ENCODE data around the gene NOP10.

NOP10 gene

GRCh38 chr15:34365091-34365825 lies 22.3 kb upstream of the NOP10 start:
- Histone ChIP-seq H3K4me2 (peak overlapping the region; percentile 97), H3K27ac (0 out of 2 replicates have a peak overlapping the region, but pooled peaks have one; percentile 44), H4K20me1 (ENCODE audit: insufficient read depth) (no peaks in the 10 kb centered on the region), H3K79me2 (ENCODE audit: insufficient read depth, low read depth) (peaks cover 17% of the 10 kb centered on the region; the same call in 1 of the 2 replicates), H3K36me3 (ENCODE audit: insufficient read depth) (no peaks in the 10 kb centered on the region), H3K27me3 (ENCODE audit: insufficient read depth, low read depth) (no peaks in the 10 kb centered on the region), H2AFZ (ENCODE audit: low read depth) (no peak overlapping the region), H3K4me1 (ENCODE audit: low read depth, poor library complexity, severe bottlenecking) (peaks cover 13% of the 10 kb centered on the region), H3K9ac (peak overlapping the region; percentile 46; the same call in 1 of the 2 replicates), H3K4me3 (IDR thresholded peaks at IDR 0.05; ENCODE audit: insufficient read depth, low read depth, low read length) (peak overlapping the region; percentile 45)
- TF ChIP-seq CTCF (conservative IDR thresholded peaks at IDR 0.05; ENCODE audit: low read depth, low read length), result no peak

- peaks cover 13% of the 10 kb centered on the region for H3K4me1 ChIP-seq (ENCODE audit: low read depth, poor library complexity, severe bottlenecking)
- H3K4me2 ChIP-seq, result no peak overlapping the region
- TF ChIP-seq CTCF (conservative IDR thresholded peaks at IDR 0.05; ENCODE audit: low read depth, low read length), result no peak
- H3K27me3 ChIP-seq (ENCODE audit: insufficient read depth, low read depth), result no peaks in the 10 kb centered on the region
- H3K4me3 ChIP-seq (IDR thresholded peaks at IDR 0.05; ENCODE audit: insufficient read depth, low read depth, low read length), result no peak overlapping the region
- no peaks in the 10 kb centered on the region for H4K20me1 ChIP-seq (ENCODE audit: insufficient read depth)
- no peak overlapping the region for H2AFZ ChIP-seq (ENCODE audit: low read depth)
- no peak overlapping the region for H3K27ac ChIP-seq
- peaks cover 17% of the 10 kb centered on the region; the same call in 1 of the 2 replicates for H3K79me2 ChIP-seq (ENCODE audit: insufficient read depth, low read depth)
- no peaks in the 10 kb centered on the region for H3K36me3 ChIP-seq (ENCODE audit: insufficient read depth)
- H3K9ac ChIP-seq, result no peak overlapping the region
Measured at GRCh38 chr15:34364041-34364440, 21.1 kb upstream of the NOP10 start.

GRCh38 chr15:34362047-34362773 lies 19.3 kb upstream of the NOP10 start:
- no peak overlapping the region for H3K4me3 ChIP-seq (IDR thresholded peaks at IDR 0.05; ENCODE audit: insufficient read depth, low read depth, low read length)
- no peak overlapping the region for H2AFZ ChIP-seq (ENCODE audit: low read depth)
- H3K79me2 ChIP-seq (ENCODE audit: insufficient read depth, low read depth), result peaks cover 17% of the 10 kb centered on the region; the same call in 1 of the 2 replicates
- no peak overlapping the region for H3K9ac ChIP-seq
- no peaks in the 10 kb centered on the region for H3K27me3 ChIP-seq (ENCODE audit: insufficient read depth, low read depth)
- no peaks in the 10 kb centered on the region for H4K20me1 ChIP-seq (ENCODE audit: insufficient read depth)
- TF ChIP-seq CTCF (conservative IDR thresholded peaks at IDR 0.05; ENCODE audit: low read depth, low read length), result no peak
- H3K27ac ChIP-seq, result no peak overlapping the region
- no peaks in the 10 kb centered on the region for H3K36me3 ChIP-seq (ENCODE audit: insufficient read depth)
- no peak overlapping the region for H3K4me2 ChIP-seq
- H3K4me1 ChIP-seq (ENCODE audit: low read depth, poor library complexity, severe bottlenecking), result peaks cover 13% of the 10 kb centered on the region

- H3K9ac ChIP-seq, result no peak overlapping the region
- no peaks in the 10 kb centered on the region for H3K36me3 ChIP-seq (ENCODE audit: insufficient read depth)
- H4K20me1 ChIP-seq (ENCODE audit: insufficient read depth), result no peaks in the 10 kb centered on the region
- H3K79me2 ChIP-seq (ENCODE audit: insufficient read depth, low read depth), result peaks cover 17% of the 10 kb centered on the region; the same call in 1 of the 2 replicates
- H3K27me3 ChIP-seq (ENCODE audit: insufficient read depth, low read depth), result no peaks in the 10 kb centered on the region
- H3K4me2 ChIP-seq, result no peak overlapping the region
- TF ChIP-seq CTCF (conservative IDR thresholded peaks at IDR 0.05; ENCODE audit: low read depth, low read length), result no peak
- H3K27ac ChIP-seq, result no peak overlapping the region
- H3K4me3 ChIP-seq (IDR thresholded peaks at IDR 0.05; ENCODE audit: insufficient read depth, low read depth, low read length), result no peak overlapping the region
- H3K4me1 ChIP-seq (ENCODE audit: low read depth, poor library complexity, severe bottlenecking), result peaks cover 13% of the 10 kb centered on the region
- no peak overlapping the region for H2AFZ ChIP-seq (ENCODE audit: low read depth)
Measured at GRCh38 chr15:34361278-34361677, 18.3 kb upstream of the NOP10 start.
